ENCODE data around the gene TMEM94. TPM values are rescaled to one million over a fixed set of nuclear protein-coding genes. Genes with fewer than 3 reads are reported as not detected.

TMEM94 gene
- total and polyA plus RNA-seq, 2 of the 4 experiments (the other 2 are of a cell fraction), result 8.4 to 64.7 TPM

DNA sequence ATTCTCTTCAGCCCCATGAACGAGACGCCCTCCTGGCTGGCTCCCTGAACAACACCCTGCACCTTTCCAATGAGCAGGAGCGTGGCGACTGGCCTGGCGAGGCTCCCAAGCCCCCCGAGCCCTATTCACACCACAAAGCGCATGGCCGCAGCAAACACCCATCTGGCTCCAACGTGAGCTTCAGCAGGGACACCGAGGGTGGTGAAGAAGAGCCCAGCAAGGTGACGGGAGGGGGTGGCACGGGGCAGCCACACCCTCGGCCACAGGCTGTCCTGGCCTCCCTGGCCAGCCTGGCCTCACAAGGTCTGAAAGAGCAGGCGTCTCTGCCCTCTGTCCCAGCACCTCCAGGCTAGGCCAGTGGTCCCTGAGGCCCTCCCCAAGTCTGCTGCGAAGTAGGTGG, 35.2 kb downstream of the TMEM94 start:
- Histone ChIP-seq H2AK9ac (replicated peaks; ENCODE audit: low read depth, low read length, poor library complexity) (no peak overlapping the region), H3K56ac (ENCODE audit: extremely low read depth, insufficient read depth, low read length) (no peak overlapping the region), H4K91ac (ENCODE audit: insufficient read depth, low read depth, low read length) (no peak overlapping the region), H3K36me3 (ENCODE audit: control insufficient read depth, insufficient read depth, low read length) (peaks cover 45% of the 10 kb centered on the region), H3K14ac (replicated peaks; ENCODE audit: low read depth, low read length) (no peak overlapping the region), H3K27ac (ENCODE audit: insufficient read depth, low read length) (no peak overlapping the region), H4K8ac (ENCODE audit: low read depth in 2 of 2, low read length in 2 of 2) (no peak overlapping the region), H4K5ac (ENCODE audit: low read depth, low read length) (no peak overlapping the region), H3K27me3 (ENCODE audit: control insufficient read depth, insufficient read depth, low read length) (no peaks in the 10 kb centered on the region), H3K18ac (ENCODE audit: low read depth, low read length) (no peak overlapping the region), H2AK5ac (ENCODE audit: low read depth, low read length) (no peak overlapping the region), H3K4me3 (ENCODE audit: insufficient read depth, low read depth, low read length) (no peak overlapping the region), H3K4me1 (ENCODE audit: control insufficient read depth, insufficient read depth, low read length) (no peaks in the 10 kb centered on the region), H4K20me1 (ENCODE audit: insufficient read depth, low read length) (no peaks in the 10 kb centered on the region; the same call in 1 of the 2 replicates), H2BK20ac (ENCODE audit: low read depth, low read length) (no peak overlapping the region), H3K4ac (ENCODE audit: low read depth, low read length) (no peak overlapping the region), H3K9me1 (ENCODE audit: insufficient read depth, low read length) (no peaks in the 10 kb centered on the region; the same call in none of the 2 replicates), H3K79me1 (ENCODE audit: low read depth in 1 of 2, low read length in 2 of 2) (peaks cover 0 to 6% of the 10 kb centered on the region in 2 experiments; a peak in 1 of 4 replicates), H2BK5ac (ENCODE audit: low read depth, low read length, poor library complexity, severe bottlenecking) (no peak overlapping the region), H3K9me3 (ENCODE audit: control insufficient read depth, insufficient read depth, low read length) (no peaks in the 10 kb centered on the region), H2AFZ (replicated peaks; ENCODE audit: low read length, poor library complexity) (no peak overlapping the region), H2BK120ac (ENCODE audit: low read depth, low read length) (no peak overlapping the region), H2BK15ac (ENCODE audit: low read depth, low read length) (no peak overlapping the region), H3K9ac (ENCODE audit: low read depth, low read length) (no peak overlapping the region), H3K4me2 (ENCODE audit: low read depth, low read length) (no peak overlapping the region), H3K23ac (ENCODE audit: low read depth, low read length) (no peak overlapping the region)
- no TSS peak for BruUV-seq (replicated peaks)
- ChIA-PET CTCF (no interaction called here), POLR2A (ENCODE audit: unreplicated experiment) (no interaction called here)
- dilution Hi-C loops (cut with HindIII; ENCODE audit: low sequenced_read_pairs, unreplicated experiment) (no loop called here), in situ Hi-C loops (cut with MboI; ENCODE audit: low sequenced_read_pairs) (no loop called here), intact Hi-C loops (cut with micrococcal nuclease) (no loop called here)
- TF ChIP-seq, protein P1, sequence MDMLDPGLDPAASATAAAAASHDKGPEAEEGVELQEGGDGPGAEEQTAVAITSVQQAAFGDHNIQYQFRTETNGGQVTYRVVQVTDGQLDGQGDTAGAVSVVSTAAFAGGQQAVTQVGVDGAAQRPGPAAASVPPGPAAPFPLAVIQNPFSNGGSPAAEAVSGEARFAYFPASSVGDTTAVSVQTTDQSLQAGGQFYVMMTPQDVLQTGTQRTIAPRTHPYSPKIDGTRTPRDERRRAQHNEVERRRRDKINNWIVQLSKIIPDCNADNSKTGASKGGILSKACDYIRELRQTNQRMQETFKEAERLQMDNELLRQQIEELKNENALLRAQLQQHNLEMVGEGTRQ (IDR thresholded peaks at IDR 0.05; ENCODE audit: low read depth, low read length), result no peak
- TF ChIP-seq RCOR1 (IDR thresholded peaks at IDR 0.05; ENCODE audit: insufficient replicate concordance, low read length) (no peak), CEBPB (IDR thresholded peaks at IDR 0.05; ENCODE audit: low read depth, low read length) (no peak), MXI1 (IDR thresholded peaks at IDR 0.05; ENCODE audit: borderline replicate concordance, low read depth, low read length) (no peak), SMC3 (IDR thresholded peaks at IDR 0.05; ENCODE audit: low read depth, low read length) (no peak), BHLHE40 (IDR thresholded peaks at IDR 0.05; ENCODE audit: low read depth, low read length) (no peak), RAD21 (IDR thresholded peaks at IDR 0.05; ENCODE audit: low read length) (no peak), FOS (IDR thresholded peaks at IDR 0.05; ENCODE audit: low read depth, low read length) (no peak), CHD1 (IDR thresholded peaks at IDR 0.05; ENCODE audit: low read depth, low read length) (no peak), RFX5 (IDR thresholded peaks at IDR 0.05; ENCODE audit: low read depth, low read length) (no peak), MAZ (IDR thresholded peaks at IDR 0.05; ENCODE audit: borderline replicate concordance, low read depth, low read length) (no peak), NFE2L2 (IDR thresholded peaks at IDR 0.05; ENCODE audit: low read depth, low read length) (no peak), MAFK (IDR thresholded peaks at IDR 0.05; ENCODE audit: low read depth, low read length) (no peak)
- TF ChIP-seq, protein P2, sequence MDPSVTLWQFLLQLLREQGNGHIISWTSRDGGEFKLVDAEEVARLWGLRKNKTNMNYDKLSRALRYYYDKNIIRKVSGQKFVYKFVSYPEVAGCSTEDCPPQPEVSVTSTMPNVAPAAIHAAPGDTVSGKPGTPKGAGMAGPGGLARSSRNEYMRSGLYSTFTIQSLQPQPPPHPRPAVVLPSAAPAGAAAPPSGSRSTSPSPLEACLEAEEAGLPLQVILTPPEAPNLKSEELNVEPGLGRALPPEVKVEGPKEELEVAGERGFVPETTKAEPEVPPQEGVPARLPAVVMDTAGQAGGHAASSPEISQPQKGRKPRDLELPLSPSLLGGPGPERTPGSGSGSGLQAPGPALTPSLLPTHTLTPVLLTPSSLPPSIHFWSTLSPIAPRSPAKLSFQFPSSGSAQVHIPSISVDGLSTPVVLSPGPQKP (IDR thresholded peaks at IDR 0.05; ENCODE audit: borderline replicate concordance, low read depth, low read length), result no peak
- DNase-seq (no peak), ATAC-seq (ENCODE audit: low read depth) (no peak)
- 86% methylated on average over 11 of the region's 15 CpGs; no CpG with 5 or more reads in 1 of the 2 experiments for WGBS, 2 experiments (ENCODE audit: extremely low coverage in 2 of 2, insufficient read length in 1 of 2)

All from IMR-90 (cell line).